ENCODE measurements around the gene DLGAP4. TPM values are rescaled to one million over a fixed set of nuclear protein-coding genes. Genes with fewer than 3 reads are reported as not detected.

DLGAP4 gene
- total and polyA plus RNA-seq, 7 donors, result 53.5 to 151 (median 90.4) TPM

GRCh38 chr20:36449663-36450062 is 143.5 kb downstream of the DLGAP4 start:
- Histone ChIP-seq H3K27me3 (ENCODE audit: insufficient read depth in 3 of 3, low read length in 2 of 3) (peaks cover 0 to 1% (median 0%) of the 10 kb centered on the region in 3 donors), H3K36me3 (ENCODE audit: insufficient read depth in 1 of 2, low read depth in 1 of 2) (no peaks in the 10 kb centered on the region), H3K4me3 (no peak overlapping the region), H3K27ac (no peak overlapping the region), H3K4me1 (peaks cover 14% of the 10 kb centered on the region), H3K9me3 (no peaks in the 10 kb centered on the region)
- intact Hi-C loops (cut with DNase I), result no loop called here
- DNase-seq (no peak), ATAC-seq (no peak)
- TF ChIP-seq, protein P1, sequence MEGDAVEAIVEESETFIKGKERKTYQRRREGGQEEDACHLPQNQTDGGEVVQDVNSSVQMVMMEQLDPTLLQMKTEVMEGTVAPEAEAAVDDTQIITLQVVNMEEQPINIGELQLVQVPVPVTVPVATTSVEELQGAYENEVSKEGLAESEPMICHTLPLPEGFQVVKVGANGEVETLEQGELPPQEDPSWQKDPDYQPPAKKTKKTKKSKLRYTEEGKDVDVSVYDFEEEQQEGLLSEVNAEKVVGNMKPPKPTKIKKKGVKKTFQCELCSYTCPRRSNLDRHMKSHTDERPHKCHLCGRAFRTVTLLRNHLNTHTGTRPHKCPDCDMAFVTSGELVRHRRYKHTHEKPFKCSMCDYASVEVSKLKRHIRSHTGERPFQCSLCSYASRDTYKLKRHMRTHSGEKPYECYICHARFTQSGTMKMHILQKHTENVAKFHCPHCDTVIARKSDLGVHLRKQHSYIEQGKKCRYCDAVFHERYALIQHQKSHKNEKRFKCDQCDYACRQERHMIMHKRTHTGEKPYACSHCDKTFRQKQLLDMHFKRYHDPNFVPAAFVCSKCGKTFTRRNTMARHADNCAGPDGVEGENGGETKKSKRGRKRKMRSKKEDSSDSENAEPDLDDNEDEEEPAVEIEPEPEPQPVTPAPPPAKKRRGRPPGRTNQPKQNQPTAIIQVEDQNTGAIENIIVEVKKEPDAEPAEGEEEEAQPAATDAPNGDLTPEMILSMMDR (IDR thresholded peaks at IDR 0.05), result no peak

DNA sequence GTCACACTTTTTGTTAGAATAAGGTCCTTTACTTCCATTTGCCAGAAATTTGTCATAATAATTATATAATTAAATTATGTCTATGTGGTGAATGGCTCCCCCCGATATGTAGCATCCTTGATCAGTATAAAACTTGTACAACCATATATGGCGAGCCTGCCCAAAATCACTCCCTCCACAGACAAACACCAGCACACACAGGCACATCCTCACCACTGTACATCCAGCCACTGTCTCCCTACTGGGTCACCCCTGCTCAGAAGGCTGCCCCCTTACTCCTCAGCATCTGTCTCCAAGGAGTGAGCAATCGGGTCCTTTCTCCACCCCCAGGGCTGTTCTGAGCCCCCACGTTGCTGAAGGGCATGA is 148.2 kb downstream of the DLGAP4 start:
- Histone ChIP-seq H3K27me3 (ENCODE audit: insufficient read depth in 3 of 3, low read length in 2 of 3) (peaks cover 0 to 1% (median 0%) of the 10 kb centered on the region in 3 donors), H3K9me3 (no peaks in the 10 kb centered on the region), H3K4me1 (peaks cover 16% of the 10 kb centered on the region), H3K27ac (peak overlapping the region; percentile 42), H3K4me3 (peak overlapping the region; percentile 52), H3K36me3 (ENCODE audit: insufficient read depth in 1 of 2, low read depth in 1 of 2) (no peaks in the 10 kb centered on the region)
- TF ChIP-seq, protein P1 (IDR thresholded peaks at IDR 0.05), result no peak
- ATAC-seq (peak; percentile 22 to 33 (median 30)), DNase-seq (no peak)
- 35 to 45% (median 42%) methylated on average over 4 of the region's 4 CpGs for WGBS, 3 donors
- intact Hi-C loops (cut with DNase I), result no loop called here

GRCh38 chr20:36454698-36455427 is 148.7 kb downstream of the DLGAP4 start:
- TF ChIP-seq, protein P1 (IDR thresholded peaks at IDR 0.05), result no peak
- peak overlapping the region; percentile 42 for H3K27ac ChIP-seq

DNA sequence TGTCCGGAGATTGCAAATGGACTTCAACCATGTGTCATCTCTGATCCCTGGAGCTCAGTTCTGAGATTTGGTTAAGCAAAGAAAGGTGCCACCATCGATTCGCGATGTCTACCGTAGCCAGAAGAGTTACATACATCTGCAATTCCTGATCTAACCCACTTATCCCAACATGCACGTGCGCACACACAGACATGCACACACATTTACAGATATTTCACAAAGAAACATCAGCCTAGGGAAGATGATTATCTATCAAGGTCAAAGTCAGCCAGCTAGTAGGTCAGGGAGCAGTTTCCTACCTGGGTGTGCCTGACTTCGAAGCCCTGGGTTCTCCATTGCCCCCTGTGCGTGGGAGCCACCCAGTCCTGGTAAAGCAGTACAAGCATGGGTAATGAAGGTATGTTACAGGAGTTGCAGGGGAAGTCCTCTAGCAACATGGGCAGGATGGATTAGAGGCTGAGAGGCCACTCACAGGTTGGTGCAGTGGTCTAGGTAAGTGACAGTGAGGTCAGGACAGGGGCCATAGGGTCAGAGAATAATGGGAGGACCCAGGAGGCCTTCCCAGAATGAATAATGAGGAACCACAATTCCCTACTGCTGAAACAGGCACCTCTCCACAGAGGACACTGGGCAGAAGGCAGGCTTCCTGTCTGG is 150.0 kb downstream of the DLGAP4 start:
- TF ChIP-seq, protein P1 (IDR thresholded peaks at IDR 0.05), result no peak
- intact Hi-C loops (cut with DNase I), result no loop called here
- Histone ChIP-seq H3K4me3 (no peak overlapping the region), H3K9me3 (no peaks in the 10 kb centered on the region), H3K27ac (no peak overlapping the region), H3K27me3 (ENCODE audit: insufficient read depth in 3 of 3, low read length in 2 of 3) (no peaks in the 10 kb centered on the region), H3K4me1 (peaks cover 20% of the 10 kb centered on the region), H3K36me3 (ENCODE audit: insufficient read depth in 1 of 2, low read depth in 1 of 2) (no peaks in the 10 kb centered on the region)
- 84 to 91% (median 88%) methylated on average over 9 of the region's 9 CpGs for WGBS, 3 donors
- ATAC-seq, result no peak
- no peak for DNase-seq

More at GRCh38 chr20:36454698-36455427, 148.7 kb downstream of the DLGAP4 start:
- WGBS, 3 donors, result 11 to 23% (median 13%) methylated on average over 9 of the region's 9 CpGs
- Histone ChIP-seq H3K9me3 (no peaks in the 10 kb centered on the region), H3K4me3 (peak overlapping the region; percentile 52), H3K4me1 (peaks cover 16% of the 10 kb centered on the region), H3K36me3 (ENCODE audit: insufficient read depth in 1 of 2, low read depth in 1 of 2) (no peaks in the 10 kb centered on the region), H3K27me3 (ENCODE audit: insufficient read depth in 3 of 3, low read length in 2 of 3) (peaks cover 0 to under 1% (median 0%) of the 10 kb centered on the region in 3 donors)
- intact Hi-C loops (cut with DNase I), result no loop called here
- ATAC-seq (peak; percentile 88 to 94 (median 92)), DNase-seq (peak; percentile 38 to 68)

All from psoas muscle (tissue), 8 donors.